ENCODE measurements around the gene INAVA.
"Not testable (repeated sequence)": the region's sequence is repeated elsewhere in the genome, so short reads cannot be mapped to it uniquely, and the experiment has no call there.

Gene INAVA

GRCh38 chr1:200962631-200963030 lies 67.9 kb downstream of the INAVA start:
- no peak overlapping the region for H3K4me3 ChIP-seq (ENCODE audit: low read length in 2 of 2)
- H3K27me3 ChIP-seq (ENCODE audit: control insufficient read depth in 1 of 2, insufficient read depth in 2 of 2, low read length in 2 of 2): no peaks in the 10 kb centered on the region
- no peak overlapping the region for H3K9ac ChIP-seq (ENCODE audit: low read length in 2 of 2)
- H3K4me1 ChIP-seq (ENCODE audit: control insufficient read depth, insufficient read depth, low read length): no peaks in the 10 kb centered on the region
- no peak overlapping the region for H3K27ac ChIP-seq (ENCODE audit: low read length)
- H3K36me3 ChIP-seq (ENCODE audit: control insufficient read depth in 2 of 2, insufficient read depth in 2 of 2, low read length in 2 of 2): no peaks in the 10 kb centered on the region
- H3K9me3 ChIP-seq (ENCODE audit: control insufficient read depth in 2 of 2, low read length in 2 of 2): no peaks in the 10 kb centered on the region

DNA sequence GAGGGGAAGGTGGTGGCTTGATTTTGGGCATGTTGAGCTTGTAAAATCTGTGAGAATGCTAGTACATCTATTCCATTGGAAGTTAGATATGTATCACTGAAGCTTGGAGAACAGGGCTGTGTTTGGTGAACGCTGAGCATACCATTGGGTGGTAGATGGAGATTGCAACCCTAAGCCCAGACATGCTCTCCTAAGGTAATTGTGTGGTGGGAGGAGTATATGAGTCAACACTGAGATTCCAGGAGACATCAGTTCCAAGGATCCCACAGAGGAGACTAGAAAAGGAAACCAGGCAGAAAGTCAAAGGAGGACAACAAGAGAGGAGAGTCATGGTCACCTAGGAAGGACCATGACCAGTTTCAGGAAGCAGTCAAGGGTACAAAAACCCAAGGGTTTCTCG lies 68.4 kb downstream of the INAVA start:
- Histone ChIP-seq H3K27ac (ENCODE audit: low read length) (no peak overlapping the region), H3K27me3 (ENCODE audit: control insufficient read depth in 1 of 2, insufficient read depth in 2 of 2, low read length in 2 of 2) (no peaks in the 10 kb centered on the region), H3K4me1 (ENCODE audit: control insufficient read depth, insufficient read depth, low read length) (no peaks in the 10 kb centered on the region), H3K36me3 (ENCODE audit: control insufficient read depth in 2 of 2, insufficient read depth in 2 of 2, low read length in 2 of 2) (no peaks in the 10 kb centered on the region), H3K4me3 (ENCODE audit: low read length in 2 of 2) (no peak overlapping the region), H3K9me3 (ENCODE audit: control insufficient read depth in 2 of 2, low read length in 2 of 2) (no peaks in the 10 kb centered on the region), H3K9ac (ENCODE audit: low read length in 2 of 2) (no peak overlapping the region)

DNA sequence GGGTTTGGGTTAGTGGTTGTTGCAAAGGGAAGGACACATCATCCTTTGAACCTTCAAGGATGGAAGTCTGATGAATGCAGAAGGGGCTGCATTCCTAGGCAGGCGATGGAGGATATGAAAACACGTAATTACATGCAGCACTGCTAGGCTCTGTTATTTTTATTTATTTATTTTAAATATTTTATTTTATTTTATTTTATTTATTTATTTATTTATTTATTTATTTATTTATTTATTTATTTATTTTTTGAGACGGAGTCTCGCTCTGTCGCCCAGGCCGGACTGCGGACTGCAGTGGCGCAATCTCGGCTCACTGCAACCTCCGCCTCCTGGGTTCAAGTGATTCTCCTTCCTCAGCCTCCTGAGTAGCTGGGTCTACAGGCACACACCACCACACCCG lies 69.2 kb downstream of the INAVA start:
- not testable (repeated sequence) for H3K4me3 ChIP-seq (ENCODE audit: low read length in 2 of 2); H3K9ac ChIP-seq (ENCODE audit: low read length in 2 of 2); H3K27ac ChIP-seq (ENCODE audit: low read length); H3K27me3 ChIP-seq (ENCODE audit: control insufficient read depth in 1 of 2, insufficient read depth in 2 of 2, low read length in 2 of 2); H3K4me1 ChIP-seq (ENCODE audit: control insufficient read depth, insufficient read depth, low read length); H3K36me3 ChIP-seq (ENCODE audit: control insufficient read depth in 2 of 2, insufficient read depth in 2 of 2, low read length in 2 of 2); H3K9me3 ChIP-seq (ENCODE audit: control insufficient read depth in 2 of 2, low read length in 2 of 2)

Data from stomach smooth muscle (tissue), 2 donors.